HEK293 (cell line): ENCODE measurements around the gene SLX9.

Experiments
- ZNF776 ChIP-seq: fragments of 450-650 bp; formaldehyde crosslinking; IDR thresholded peaks from 2 replicates; pipeline ENCODE4 v1.5.0; 2017; ENCODE audit warnings: missing biosample characterization, missing genetic modification characterization, borderline replicate concordance
- TF ChIP-seq, protein P1 (sequence below): fragments of 450-650 bp; formaldehyde crosslinking; IDR thresholded peaks from 2 replicates; pipeline ENCODE4 v1.5.1; 2016; ENCODE audit warnings: missing biosample characterization, missing genetic modification characterization

GRCh38 chr21:44934797-44935532, 4.9 kb upstream of the SLX9 start:
- TF ChIP-seq, protein P1, sequence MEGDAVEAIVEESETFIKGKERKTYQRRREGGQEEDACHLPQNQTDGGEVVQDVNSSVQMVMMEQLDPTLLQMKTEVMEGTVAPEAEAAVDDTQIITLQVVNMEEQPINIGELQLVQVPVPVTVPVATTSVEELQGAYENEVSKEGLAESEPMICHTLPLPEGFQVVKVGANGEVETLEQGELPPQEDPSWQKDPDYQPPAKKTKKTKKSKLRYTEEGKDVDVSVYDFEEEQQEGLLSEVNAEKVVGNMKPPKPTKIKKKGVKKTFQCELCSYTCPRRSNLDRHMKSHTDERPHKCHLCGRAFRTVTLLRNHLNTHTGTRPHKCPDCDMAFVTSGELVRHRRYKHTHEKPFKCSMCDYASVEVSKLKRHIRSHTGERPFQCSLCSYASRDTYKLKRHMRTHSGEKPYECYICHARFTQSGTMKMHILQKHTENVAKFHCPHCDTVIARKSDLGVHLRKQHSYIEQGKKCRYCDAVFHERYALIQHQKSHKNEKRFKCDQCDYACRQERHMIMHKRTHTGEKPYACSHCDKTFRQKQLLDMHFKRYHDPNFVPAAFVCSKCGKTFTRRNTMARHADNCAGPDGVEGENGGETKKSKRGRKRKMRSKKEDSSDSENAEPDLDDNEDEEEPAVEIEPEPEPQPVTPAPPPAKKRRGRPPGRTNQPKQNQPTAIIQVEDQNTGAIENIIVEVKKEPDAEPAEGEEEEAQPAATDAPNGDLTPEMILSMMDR: no peak
- TF ChIP-seq ZNF776: no peak
